ENCODE data around the gene TMEM191C.
"Not testable (repeated sequence)": the region's sequence is repeated elsewhere in the genome, so short reads cannot be mapped to it uniquely, and the experiment has no call there.

- TF ChIP-seq CTCF (IDR thresholded peaks at IDR 0.05); EP300 (IDR thresholded peaks at IDR 0.05; ENCODE audit: low read depth): not testable (repeated sequence)
These were observed 43.0 kb upstream of the TMEM191C start for GRCh38 chr22:21424084-21424709.
